Measurements from ENCODE around the gene GATD1. TPM values are rescaled to one million over a fixed set of nuclear protein-coding genes. Genes with fewer than 3 reads are reported as not detected.

GATD1 gene
- total RNA-seq, 3 donors from 2014 or later, result 9.9 to 17.4 (median 16.4) TPM

DNA sequence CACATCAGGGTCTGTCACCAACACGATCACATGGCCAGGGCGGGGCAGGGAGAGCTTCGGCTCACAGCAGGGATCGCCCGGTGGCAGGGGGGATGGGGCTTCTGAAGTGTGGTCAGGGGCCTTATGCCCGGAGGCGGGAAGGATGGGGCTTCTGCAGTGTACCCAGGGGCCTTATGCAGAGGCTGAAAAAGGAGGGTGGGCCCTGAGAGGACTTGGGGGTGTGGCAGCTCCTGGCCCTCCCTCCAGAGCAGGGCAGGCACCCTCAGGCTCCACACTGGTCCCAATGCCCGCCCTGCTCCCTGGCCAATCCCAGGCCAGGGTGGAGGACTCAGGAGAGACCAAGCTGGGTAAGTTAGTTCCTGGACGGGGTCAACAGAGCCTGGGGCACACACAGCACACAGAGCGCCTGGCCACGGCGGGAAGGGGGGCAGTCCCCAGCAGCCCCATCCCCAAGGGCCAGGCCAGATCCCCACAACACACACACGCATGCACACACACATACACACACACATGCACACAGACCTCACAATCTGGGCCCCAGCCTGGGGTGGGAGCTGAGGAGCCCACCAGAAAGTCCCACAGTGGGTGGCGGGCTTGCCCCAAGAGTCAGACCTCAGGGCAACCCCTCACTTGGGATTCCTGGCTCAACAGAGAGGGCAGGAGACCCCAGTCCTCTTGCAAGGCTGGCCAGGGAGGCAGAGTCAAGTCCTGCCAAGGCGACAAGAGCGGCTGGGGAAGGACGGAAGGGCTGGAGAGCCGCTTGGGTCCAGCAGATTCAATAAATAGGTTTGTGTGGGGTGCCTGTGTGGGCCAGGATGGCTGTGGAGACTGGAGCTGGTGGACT lies 13.7 kb upstream of the GATD1 start:
- TF ChIP-seq POLR2A (IDR thresholded peaks at IDR 0.05) (no peak), POLR2AphosphoS5 (IDR thresholded peaks at IDR 0.05) (no peak)
- TF ChIP-seq, protein P1, sequence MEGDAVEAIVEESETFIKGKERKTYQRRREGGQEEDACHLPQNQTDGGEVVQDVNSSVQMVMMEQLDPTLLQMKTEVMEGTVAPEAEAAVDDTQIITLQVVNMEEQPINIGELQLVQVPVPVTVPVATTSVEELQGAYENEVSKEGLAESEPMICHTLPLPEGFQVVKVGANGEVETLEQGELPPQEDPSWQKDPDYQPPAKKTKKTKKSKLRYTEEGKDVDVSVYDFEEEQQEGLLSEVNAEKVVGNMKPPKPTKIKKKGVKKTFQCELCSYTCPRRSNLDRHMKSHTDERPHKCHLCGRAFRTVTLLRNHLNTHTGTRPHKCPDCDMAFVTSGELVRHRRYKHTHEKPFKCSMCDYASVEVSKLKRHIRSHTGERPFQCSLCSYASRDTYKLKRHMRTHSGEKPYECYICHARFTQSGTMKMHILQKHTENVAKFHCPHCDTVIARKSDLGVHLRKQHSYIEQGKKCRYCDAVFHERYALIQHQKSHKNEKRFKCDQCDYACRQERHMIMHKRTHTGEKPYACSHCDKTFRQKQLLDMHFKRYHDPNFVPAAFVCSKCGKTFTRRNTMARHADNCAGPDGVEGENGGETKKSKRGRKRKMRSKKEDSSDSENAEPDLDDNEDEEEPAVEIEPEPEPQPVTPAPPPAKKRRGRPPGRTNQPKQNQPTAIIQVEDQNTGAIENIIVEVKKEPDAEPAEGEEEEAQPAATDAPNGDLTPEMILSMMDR (IDR thresholded peaks at IDR 0.05), result no peak
- DNase-seq (ENCODE audit: low spot score in 2 of 2), result no peak
- Histone ChIP-seq H3K27ac (no peak overlapping the region), H3K36me3 (no peaks in the 10 kb centered on the region), H3K4me3 (no peak overlapping the region), H3K9me3 (no peaks in the 10 kb centered on the region), H3K4me1 (peaks cover 4% of the 10 kb centered on the region in 2 donors), H3K27me3 (peaks cover 0 to 11% of the 10 kb centered on the region in 2 donors)
- intact Hi-C loops (cut with DNase I; ENCODE audit: low total_unique reads), result loop anchor here (1.0 kb wide), 1 partner anchor 23 kb away; no protein-coding TSS in a partner anchor

DNA sequence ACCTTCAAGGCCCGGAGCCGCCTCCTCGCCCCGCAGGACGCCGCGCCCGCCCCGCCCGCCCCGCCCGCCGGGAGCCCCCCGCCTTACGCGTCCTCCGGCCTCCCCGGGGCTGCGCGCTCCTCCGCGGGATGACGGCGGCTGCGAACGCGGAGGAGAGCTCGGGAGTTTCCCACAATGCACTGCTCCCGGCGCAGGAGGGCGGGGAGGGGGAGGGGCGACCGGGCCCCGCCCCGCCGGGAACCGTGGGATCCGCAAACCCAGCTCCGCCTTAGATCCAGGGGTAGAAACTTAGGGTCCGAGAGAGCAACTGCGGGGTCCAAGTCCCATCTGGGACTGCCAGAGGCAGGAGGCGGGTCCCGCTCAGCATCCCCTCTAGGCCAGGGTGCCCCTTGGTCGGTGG lies 12.7 kb upstream of the GATD1 start, which contains the start of gene CEND1:
Gene CEND1 (minus strand): TSS at position 148 of the 400 bp plus-strand sequence. CDS start 1,514 bp downstream, outside the sequence.
- Histone ChIP-seq H3K27me3 (peaks cover 0 to 11% of the 10 kb centered on the region in 2 donors), H3K9me3 (no peaks in the 10 kb centered on the region), H3K4me3 (no peak within 1 kb of the TSS), H3K36me3 (no peaks in the 10 kb centered on the region), H3K27ac (no peak within 1 kb of the TSS), H3K4me1 (no peaks in the 10 kb centered on the region)
- intact Hi-C loops (cut with DNase I; ENCODE audit: low total_unique reads), result no loop called here
- no peak for DNase-seq (ENCODE audit: low spot score in 2 of 2)
- TF ChIP-seq POLR2A (IDR thresholded peaks at IDR 0.05) (no peak), POLR2AphosphoS5 (IDR thresholded peaks at IDR 0.05) (no peak)
- TF ChIP-seq, protein P1 (IDR thresholded peaks at IDR 0.05), result no peak

DNA sequence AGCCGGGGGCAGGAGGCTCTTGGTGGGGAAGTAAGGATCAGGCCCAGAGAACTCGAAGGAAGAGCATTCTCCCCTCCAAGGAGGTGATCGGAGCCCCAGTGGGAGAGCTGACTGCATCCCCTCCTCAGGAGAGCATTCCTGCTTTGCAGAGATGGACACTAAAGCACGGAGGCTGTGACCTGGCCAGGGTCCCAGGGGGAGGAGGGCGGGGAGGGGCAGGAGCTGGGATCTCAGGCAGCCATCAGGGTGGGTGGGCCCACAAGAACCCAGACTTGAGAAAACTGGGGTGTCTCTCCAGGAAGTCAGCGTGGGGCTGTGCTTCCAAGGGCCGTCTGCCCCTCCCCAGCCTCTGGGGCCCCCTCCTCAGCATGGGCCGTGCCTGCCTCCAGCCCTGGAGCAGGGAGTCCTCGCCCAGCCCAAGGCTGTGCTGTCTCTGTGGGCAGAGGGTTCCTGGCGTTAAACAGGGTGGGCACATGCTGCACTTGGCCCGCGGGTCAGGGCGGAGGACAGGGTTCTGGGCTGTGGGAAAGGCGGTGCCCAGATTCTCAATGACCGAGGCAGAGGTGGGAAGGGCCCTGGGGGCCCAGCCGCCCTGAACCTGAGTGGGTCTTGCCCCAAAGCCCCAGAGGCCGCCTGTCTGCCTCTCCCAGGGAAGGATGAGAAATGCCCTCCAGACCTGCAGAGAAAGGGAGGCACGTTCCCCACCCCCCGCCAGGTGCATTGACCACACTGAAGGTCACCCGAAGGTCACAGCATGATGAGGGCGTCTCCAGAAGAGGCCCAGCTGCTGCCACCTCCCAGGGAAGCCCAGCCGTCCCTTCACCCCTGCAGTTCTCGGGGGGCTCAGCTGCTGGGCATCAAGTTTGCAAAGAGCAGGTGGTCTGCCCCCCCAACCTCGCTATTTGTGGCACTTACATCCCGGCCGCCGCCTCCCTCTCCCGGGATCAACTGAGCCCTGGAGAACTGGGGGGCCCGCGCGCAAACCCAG lies 12.0 kb upstream of the GATD1 start:
- H3K27ac ChIP-seq, result no peak overlapping the region
- no peaks in the 10 kb centered on the region for H3K4me1 ChIP-seq
- peaks cover 0 to 11% of the 10 kb centered on the region in 2 donors for H3K27me3 ChIP-seq
- no peak for DNase-seq (ENCODE audit: low spot score in 2 of 2)
- TF ChIP-seq POLR2A (IDR thresholded peaks at IDR 0.05) (no peak), POLR2AphosphoS5 (IDR thresholded peaks at IDR 0.05) (no peak)
- TF ChIP-seq, protein P1 (IDR thresholded peaks at IDR 0.05), result no peak
- no peak overlapping the region for H3K4me3 ChIP-seq
- intact Hi-C loops (cut with DNase I; ENCODE audit: low total_unique reads), result no loop called here
- H3K36me3 ChIP-seq, result no peaks in the 10 kb centered on the region
- no peaks in the 10 kb centered on the region for H3K9me3 ChIP-seq

DNA sequence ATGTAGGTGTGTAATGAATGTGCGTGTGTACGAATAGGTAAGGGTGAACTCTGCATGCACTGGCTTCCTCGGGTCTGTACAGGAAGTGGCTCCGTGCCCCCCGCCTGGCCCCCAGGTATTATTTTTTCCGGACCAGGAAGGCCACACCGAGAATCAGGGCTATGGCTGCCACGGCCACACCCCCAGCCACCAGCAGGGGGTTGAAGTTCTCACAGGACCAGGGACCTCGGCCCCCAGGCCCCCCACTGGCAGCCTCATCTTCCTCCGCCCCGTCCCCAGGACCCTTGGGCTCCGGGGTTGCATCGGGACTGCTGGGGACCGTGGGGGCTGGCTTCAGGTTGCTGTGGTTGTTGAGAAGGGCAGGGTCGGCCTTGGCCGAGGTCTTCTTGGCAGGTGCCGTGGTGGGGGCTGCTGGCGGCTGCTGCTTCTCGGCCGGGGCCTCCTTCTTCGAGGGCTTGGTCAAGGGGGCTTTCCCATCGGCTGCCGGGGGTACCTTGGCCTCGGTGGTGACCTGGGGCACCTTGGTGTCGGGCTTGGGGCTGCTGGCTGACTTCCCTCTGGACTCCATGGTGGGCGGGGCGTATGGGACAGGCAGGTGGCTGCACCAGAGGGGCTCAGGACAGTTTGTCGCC lies 10.8 kb upstream of the GATD1 start:
- TF ChIP-seq, protein P1 (IDR thresholded peaks at IDR 0.05), result no peak
- no peak for TF ChIP-seq POLR2A (IDR thresholded peaks at IDR 0.05)
- Histone ChIP-seq H3K4me1 (no peaks in the 10 kb centered on the region), H3K27ac (no peak overlapping the region), H3K9me3 (no peaks in the 10 kb centered on the region), H3K27me3 (peaks cover 0 to 11% of the 10 kb centered on the region in 2 donors), H3K4me3 (no peak overlapping the region), H3K36me3 (no peaks in the 10 kb centered on the region)
- intact Hi-C loops (cut with DNase I; ENCODE audit: low total_unique reads), result no loop called here
- no peak for DNase-seq (ENCODE audit: low spot score in 2 of 2)
